ENCODE measurements around the gene DTX3L. TPM values are rescaled to one million over a fixed set of nuclear protein-coding genes. Genes with fewer than 3 reads are reported as not detected.

The DTX3L gene
- total and polyA plus RNA-seq, 2 of the 13 experiments (the other 11 are each of a cell fraction or from before 2014, with no cell fraction given) = 2.5 to 10.9 TPM

DNA sequence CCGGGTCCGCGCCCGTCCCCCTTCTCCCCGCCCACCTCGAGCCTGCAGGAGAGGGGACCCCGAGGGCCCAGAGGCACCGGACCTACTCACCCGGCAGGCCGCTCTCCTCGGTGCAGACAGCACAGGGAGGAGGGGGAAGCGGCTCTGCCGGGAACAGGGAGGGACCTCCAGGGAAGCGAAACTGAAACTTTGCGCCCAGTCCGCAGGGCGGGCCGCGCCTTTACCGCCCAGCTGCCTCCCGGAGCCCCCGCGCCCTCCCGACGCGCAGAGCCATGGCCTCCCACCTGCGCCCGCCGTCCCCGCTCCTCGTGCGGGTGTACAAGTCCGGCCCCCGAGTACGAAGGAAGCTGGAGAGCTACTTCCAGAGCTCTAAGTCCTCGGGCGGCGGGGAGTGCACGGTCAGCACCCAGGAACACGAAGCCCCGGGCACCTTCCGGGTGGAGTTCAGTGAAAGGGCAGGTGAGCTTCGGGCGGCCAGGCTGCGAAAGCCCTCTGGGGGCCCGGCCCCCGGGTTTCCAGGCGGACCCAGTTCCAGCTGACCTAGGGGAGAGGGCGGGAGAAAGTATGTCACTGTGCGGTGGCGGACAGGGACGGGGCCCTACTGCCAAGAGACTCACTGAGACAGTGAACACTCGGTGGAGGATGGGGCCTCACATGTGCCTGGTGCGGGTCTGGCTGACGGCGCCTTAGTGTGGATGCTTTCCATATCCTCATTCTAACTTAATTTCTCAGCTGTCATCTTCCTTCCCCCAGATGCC lies at the start of gene DTX3L, which contains the start of gene PARP9 (continued):
- TF ChIP-seq, protein P1, sequence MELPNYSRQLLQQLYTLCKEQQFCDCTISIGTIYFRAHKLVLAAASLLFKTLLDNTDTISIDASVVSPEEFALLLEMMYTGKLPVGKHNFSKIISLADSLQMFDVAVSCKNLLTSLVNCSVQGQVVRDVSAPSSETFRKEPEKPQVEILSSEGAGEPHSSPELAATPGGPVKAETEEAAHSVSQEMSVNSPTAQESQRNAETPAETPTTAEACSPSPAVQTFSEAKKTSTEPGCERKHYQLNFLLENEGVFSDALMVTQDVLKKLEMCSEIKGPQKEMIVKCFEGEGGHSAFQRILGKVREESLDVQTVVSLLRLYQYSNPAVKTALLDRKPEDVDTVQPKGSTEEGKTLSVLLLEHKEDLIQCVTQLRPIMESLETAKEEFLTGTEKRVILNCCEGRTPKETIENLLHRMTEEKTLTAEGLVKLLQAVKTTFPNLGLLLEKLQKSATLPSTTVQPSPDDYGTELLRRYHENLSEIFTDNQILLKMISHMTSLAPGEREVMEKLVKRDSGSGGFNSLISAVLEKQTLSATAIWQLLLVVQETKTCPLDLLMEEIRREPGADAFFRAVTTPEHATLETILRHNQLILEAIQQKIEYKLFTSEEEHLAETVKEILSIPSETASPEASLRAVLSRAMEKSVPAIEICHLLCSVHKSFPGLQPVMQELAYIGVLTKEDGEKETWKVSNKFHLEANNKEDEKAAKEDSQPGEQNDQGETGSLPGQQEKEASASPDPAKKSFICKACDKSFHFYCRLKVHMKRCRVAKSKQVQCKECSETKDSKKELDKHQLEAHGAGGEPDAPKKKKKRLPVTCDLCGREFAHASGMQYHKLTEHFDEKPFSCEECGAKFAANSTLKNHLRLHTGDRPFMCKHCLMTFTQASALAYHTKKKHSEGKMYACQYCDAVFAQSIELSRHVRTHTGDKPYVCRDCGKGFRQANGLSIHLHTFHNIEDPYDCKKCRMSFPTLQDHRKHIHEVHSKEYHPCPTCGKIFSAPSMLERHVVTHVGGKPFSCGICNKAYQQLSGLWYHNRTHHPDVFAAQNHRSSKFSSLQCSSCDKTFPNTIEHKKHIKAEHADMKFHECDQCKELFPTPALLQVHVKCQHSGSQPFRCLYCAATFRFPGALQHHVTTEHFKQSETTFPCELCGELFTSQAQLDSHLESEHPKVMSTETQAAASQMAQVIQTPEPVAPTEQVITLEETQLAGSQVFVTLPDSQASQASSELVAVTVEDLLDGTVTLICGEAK (IDR thresholded peaks at IDR 0.05) = no peak
- TF ChIP-seq, protein P1 (CRISPR knock-in tag; IDR thresholded peaks at IDR 0.05) = peak; percentile 71
- TF ChIP-seq CEBPG (CRISPR knock-in tag; IDR thresholded peaks at IDR 0.05) (peak; percentile 35; the same call in 1 of the 2 replicates), ZNF747 (CRISPR knock-in tag; IDR thresholded peaks at IDR 0.05; ENCODE audit: borderline replicate concordance) (0 out of 2 replicates have a peak, but pooled peaks have one; percentile 83), ZNF225 (CRISPR knock-in tag; IDR thresholded peaks at IDR 0.05) (peak; percentile 82), NFRKB (IDR thresholded peaks at IDR 0.05) (no peak), POLR2A (IDR thresholded peaks at IDR 0.05; ENCODE audit: insufficient read depth in 1 of 2, low read depth in 2 of 2, low read length in 2 of 2) (peak; percentile 54 to 70; a peak in 3 of 4 replicates), KDM3A (CRISPR knock-in tag; IDR thresholded peaks at IDR 0.05; ENCODE audit: low read depth) (peak; percentile 64; the same call in 1 of the 2 replicates), EP300 (IDR thresholded peaks at IDR 0.05; ENCODE audit: low read depth in 2 of 2, low read length in 2 of 2) (no peak), EP300 (CRISPR knock-in tag; IDR thresholded peaks at IDR 0.05; ENCODE audit: borderline replicate concordance) (no peak)
- TF ChIP-seq, protein P2, sequence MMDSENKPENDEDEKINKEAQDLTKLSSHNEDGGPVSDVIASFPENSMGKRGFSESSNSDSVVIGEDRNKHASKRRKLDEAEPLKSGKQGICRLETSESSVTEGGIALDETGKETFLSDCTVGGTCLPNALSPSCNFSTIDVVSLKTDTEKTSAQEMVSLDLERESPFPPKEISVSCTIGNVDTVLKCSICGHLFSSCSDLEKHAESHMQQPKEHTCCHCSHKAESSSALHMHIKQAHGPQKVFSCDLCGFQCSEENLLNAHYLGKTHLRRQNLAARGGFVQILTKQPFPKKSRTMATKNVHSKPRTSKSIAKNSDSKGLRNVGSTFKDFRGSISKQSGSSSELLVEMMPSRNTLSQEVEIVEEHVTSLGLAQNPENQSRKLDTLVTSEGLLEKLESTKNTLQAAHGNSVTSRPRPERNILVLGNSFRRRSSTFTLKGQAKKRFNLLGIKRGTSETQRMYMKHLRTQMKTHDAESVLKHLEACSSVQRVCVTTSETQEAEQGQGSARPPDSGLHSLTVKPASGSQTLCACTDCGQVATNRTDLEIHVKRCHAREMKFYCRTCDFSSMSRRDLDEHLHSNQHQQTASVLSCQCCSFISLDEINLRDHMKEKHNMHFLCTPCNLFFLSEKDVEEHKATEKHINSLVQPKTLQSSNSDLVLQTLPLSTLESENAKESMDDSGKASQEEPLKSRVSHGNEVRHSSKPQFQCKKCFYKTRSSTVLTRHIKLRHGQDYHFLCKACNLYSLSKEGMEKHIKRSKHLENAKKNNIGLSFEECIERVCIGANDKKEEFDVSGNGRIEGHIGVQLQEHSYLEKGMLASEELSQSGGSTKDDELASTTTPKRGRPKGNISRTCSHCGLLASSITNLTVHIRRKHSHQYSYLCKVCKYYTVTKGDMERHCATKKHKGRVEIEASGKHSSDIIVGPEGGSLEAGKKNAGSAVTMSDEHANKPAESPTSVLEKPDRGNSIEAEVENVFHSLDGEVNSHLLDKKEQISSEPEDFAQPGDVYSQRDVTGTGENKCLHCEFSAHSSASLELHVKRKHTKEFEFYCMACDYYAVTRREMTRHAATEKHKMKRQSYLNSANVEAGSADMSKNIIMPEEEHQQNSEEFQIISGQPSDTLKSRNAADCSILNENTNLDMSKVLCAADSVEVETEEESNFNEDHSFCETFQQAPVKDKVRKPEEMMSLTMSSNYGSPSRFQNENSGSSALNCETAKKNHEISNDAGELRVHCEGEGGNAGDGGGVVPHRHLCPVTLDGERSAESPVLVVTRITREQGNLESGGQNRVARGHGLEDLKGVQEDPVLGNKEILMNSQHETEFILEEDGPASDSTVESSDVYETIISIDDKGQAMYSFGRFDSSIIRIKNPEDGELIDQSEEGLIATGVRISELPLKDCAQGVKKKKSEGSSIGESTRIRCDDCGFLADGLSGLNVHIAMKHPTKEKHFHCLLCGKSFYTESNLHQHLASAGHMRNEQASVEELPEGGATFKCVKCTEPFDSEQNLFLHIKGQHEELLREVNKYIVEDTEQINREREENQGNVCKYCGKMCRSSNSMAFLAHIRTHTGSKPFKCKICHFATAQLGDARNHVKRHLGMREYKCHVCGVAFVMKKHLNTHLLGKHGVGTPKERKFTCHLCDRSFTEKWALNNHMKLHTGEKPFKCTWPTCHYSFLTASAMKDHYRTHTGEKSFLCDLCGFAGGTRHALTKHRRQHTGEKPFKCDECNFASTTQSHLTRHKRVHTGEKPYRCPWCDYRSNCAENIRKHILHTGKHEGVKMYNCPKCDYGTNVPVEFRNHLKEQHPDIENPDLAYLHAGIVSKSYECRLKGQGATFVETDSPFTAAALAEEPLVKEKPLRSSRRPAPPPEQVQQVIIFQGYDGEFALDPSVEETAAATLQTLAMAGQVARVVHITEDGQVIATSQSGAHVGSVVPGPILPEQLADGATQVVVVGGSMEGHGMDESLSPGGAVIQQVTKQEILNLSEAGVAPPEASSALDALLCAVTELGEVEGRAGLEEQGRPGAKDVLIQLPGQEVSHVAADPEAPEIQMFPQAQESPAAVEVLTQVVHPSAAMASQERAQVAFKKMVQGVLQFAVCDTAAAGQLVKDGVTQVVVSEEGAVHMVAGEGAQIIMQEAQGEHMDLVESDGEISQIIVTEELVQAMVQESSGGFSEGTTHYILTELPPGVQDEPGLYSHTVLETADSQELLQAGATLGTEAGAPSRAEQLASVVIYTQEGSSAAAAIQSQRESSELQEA (CRISPR knock-in tag; IDR thresholded peaks at IDR 0.05; ENCODE audit: not compliant biosample characterization) = peak; percentile 47

All from HepG2 (cell line).